HepG2 (cell line): Measurements from ENCODE around the gene MCM6. TPM values are rescaled to one million over a fixed set of nuclear protein-coding genes. Genes with fewer than 3 reads are reported as not detected.

Experiments used
- ATAC-seq: fragments of 200-7000 bp; cut with Tn5 transposase; 3 replicates; pipeline ENCODE4 v1.9.1; 2020; ENCODE audit warnings: mild to moderate bottlenecking, moderate library complexity
- BruUV-seq: library from RNA; stranded (reverse); fragments of 400-500 nt; replicated peaks from 2 replicates; lab custom pipeline; 2021; lab: Mats Ljungman, UMichigan
- CTCF ChIA-PET: fragments of 300-600 bp; formaldehyde crosslinking; extraction: SDS; loops from one replicate; lab custom pipeline; 2021; ENCODE audit warnings: low total read pairs, inconsistent platforms, low intra/inter-chr PET ratio; lab: Yijun Ruan, JAX
- POLR2A ChIA-PET: fragments of 350-600 bp; sonication (Branson Sonifier 250); formaldehyde crosslinking; loops from one replicate; lab custom pipeline; 2020; ENCODE audit warnings: antibody characterized with exemption, inconsistent platforms; lab: Yijun Ruan, JAX
- DNase-seq: peaks from one replicate; pipeline ENCODE4 v3.0.0-alpha.2; 2015; ENCODE audit warnings: low spot score
- FAIRE-seq: peaks from 3 replicates; lab custom pipeline; 2011; peaks lifted over from hg19 to GRCh38; lab: Jason Lieb, UNC
- H2AFZ ChIP-seq: one replicate; pipeline ENCODE4 v1.6.1; 2011; ENCODE audit warnings: low read length, inconsistent platforms
- H3K27ac ChIP-seq: fragments of 300-600 bp; 3 replicates; pipeline ENCODE4 v1.8.0; 2011; ENCODE audit warnings: mixed run types, mild to moderate bottlenecking, mixed read lengths, low read length, inconsistent platforms; ENCODE audit not compliant: insufficient read depth; ENCODE audit errors: extremely low read length
- H3K27me3 ChIP-seq, 2 experiments: fragments of 200-600 bp in 1 of 2; 2 replicates in 1 of 2; 3 replicates in 1 of 2; pipeline versions ENCODE4 v1.6.0 to v1.8.0; 2011; ENCODE audit warnings: low read length in 2 of 2, mild to moderate bottlenecking in 2 of 2, moderate library complexity in 2 of 2, inconsistent platforms in 1 of 2; ENCODE audit not compliant: insufficient read depth in 2 of 2, control insufficient read depth in 1 of 2
- H3K36me3 ChIP-seq, 2 experiments: fragments of 200-600 bp in 1 of 2; replicated peaks in 1 of 2; 2 replicates in 1 of 2; 3 replicates in 1 of 2; pipeline versions ENCODE4 v1.5.1 to v1.8.0; 2011; ENCODE audit warnings: low read length in 2 of 2, inconsistent platforms in 1 of 2; ENCODE audit not compliant: insufficient read depth in 2 of 2, control insufficient read depth in 1 of 2
- H3K4me1 ChIP-seq: 2 replicates; pipeline ENCODE4 v1.5.1; 2012; ENCODE audit warnings: low read length, inconsistent platforms; ENCODE audit not compliant: insufficient read depth
- H3K4me2 ChIP-seq: 2 replicates; pipeline ENCODE4 v1.6.0; 2011; ENCODE audit warnings: low read depth, low read length, inconsistent platforms
- H3K4me3 ChIP-seq, 3 experiments: fragments of 200-600 bp in 1 of 3; sonication (generic), shearing (Covaris generic) in 1 of 3; replicated peaks in 1 of 3; 2 replicates each; pipeline ENCODE4 v1.5.1; 2011 to 2016; ENCODE audit warnings: low read length in 3 of 3, inconsistent platforms in 2 of 3, low read depth in 2 of 3, mild to moderate bottlenecking in 2 of 3, control low read depth in 1 of 3, mixed read lengths in 1 of 3; ENCODE audit not compliant: insufficient read depth in 1 of 3
- H3K79me2 ChIP-seq: one replicate; pipeline ENCODE4 v1.6.1; 2011; ENCODE audit warnings: low read length, inconsistent platforms; ENCODE audit not compliant: insufficient read depth
- H3K9ac ChIP-seq: 2 replicates; pipeline ENCODE4 v1.6.0; 2011; ENCODE audit warnings: mild to moderate bottlenecking, low read depth, low read length, inconsistent platforms; ENCODE audit not compliant: insufficient read depth
- H3K9me3 ChIP-seq: 2 replicates; pipeline ENCODE4 v1.5.1; 2012; ENCODE audit warnings: mild to moderate bottlenecking, low read length
- H4K20me1 ChIP-seq: 2 replicates; pipeline ENCODE4 v1.6.0; 2011; ENCODE audit warnings: inconsistent platforms, mild to moderate bottlenecking, low read length, moderate library complexity; ENCODE audit not compliant: insufficient read depth
- ARNTL ChIP-seq: sonication (generic); formaldehyde crosslinking; IDR thresholded peaks from 2 replicates; pipeline ENCODE4 v1.4.0; 2020; ENCODE audit warnings: mild to moderate bottlenecking, missing genetic modification reagents
- CCAR2 ChIP-seq: fragments of 200-400 bp; formaldehyde crosslinking; optimal IDR thresholded peaks from 2 replicates; pipeline ENCODE3; 2018; ENCODE audit warnings: low read depth, mild to moderate bottlenecking, low read length, moderate library complexity
- KLF16 ChIP-seq, 2 experiments: sonication (generic) in 1 of 2; formaldehyde crosslinking in 1 of 2; IDR thresholded peaks; 2 replicates each; pipeline versions ENCODE4 v1.6.1 to v1.8.0; 2016 to 2023; ENCODE audit warnings: missing genetic modification reagents in 2 of 2, missing compliant biosample characterization in 1 of 2
- MAFF ChIP-seq: IDR thresholded peaks from 2 replicates; pipeline ENCODE4 v1.6.1; 2011; ENCODE audit warnings: low read depth, low read length, improper control_type of control experiment
- MAFK ChIP-seq, 2 experiments: IDR thresholded peaks in 1 of 2; conservative IDR thresholded peaks in 1 of 2; 2 replicates each; pipeline ENCODE4 v1.6.1; 2011; ENCODE audit warnings: improper control_type of control experiment in 2 of 2, low read length in 2 of 2
- ZNF282 ChIP-seq: fragments of 450-650 bp; IDR thresholded peaks from 2 replicates; pipeline ENCODE4 v1.6.1; 2018; ENCODE audit not compliant: partially characterized antibody
- ZNF547 ChIP-seq: sonication (generic); formaldehyde crosslinking; IDR thresholded peaks from 2 replicates; pipeline ENCODE4 v1.5.1; 2020; ENCODE audit warnings: mild to moderate bottlenecking, missing genetic modification reagents
- ZSCAN30 ChIP-seq: sonication (generic); formaldehyde crosslinking; IDR thresholded peaks from 2 replicates; pipeline ENCODE4 v1.5.0; 2020; ENCODE audit warnings: mild to moderate bottlenecking, missing genetic modification reagents
- WGBS: methylation state at CpG from one replicate; pipeline ENCODE4 v1.1.6; 2017; ENCODE audit warnings: low lambda C conversion rate; 5-methylcytosine and 5-hydroxymethylcytosine counted together
- in situ Hi-C: cut with HindIII; loops from 2 replicates; pipeline ENCODE4 v1.10.0; 2017; ENCODE audit warnings: low pct_unique_long_range_greater_than_20kb; ENCODE audit not compliant: extremely low pct_ligation_motif_present
- intact Hi-C: fragments of 100-400 bp; cut with micrococcal nuclease; formaldehyde crosslinking; loops from one replicate; pipeline ENCODE4 v1.10.0; 2022; ENCODE audit not compliant: unreplicated experiment
- polyA plus RNA-seq, 8 experiments: library from polyadenylated mRNA; depleted of rRNA in 3 of 8; stranded (reverse) in 7 of 8; unstranded in 1 of 8; fragments of >200 nt; fragmentation: Illumina TruSeq in 4 of 8; extraction: Trizol in 4 of 8; gene quantifications; 2 replicates each; pipeline versions ENCODE4 v1.2.1 to v1.2.3, GENCODE V29; 2011 to 2016; ENCODE audit warnings: low read depth in 4 of 8, missing spikeins in 1 of 8, mixed read lengths in 1 of 8; ENCODE audit not compliant: insufficient read depth in 1 of 8
- total RNA-seq, 5 experiments: library from RNA; depleted of rRNA; stranded (reverse); fragments of >200 nt; fragmentation: Illumina TruSeq; extraction: Trizol; gene quantifications; 2 replicates each; pipeline ENCODE4 v1.2.3, GENCODE V29; 2016; ENCODE audit warnings: low read depth in 1 of 5
- TF ChIP-seq, protein P1 (sequence below): sonication (generic); formaldehyde crosslinking; IDR thresholded peaks from 2 replicates; pipeline ENCODE4 v1.4.0; 2020; ENCODE audit warnings: missing genetic modification reagents
- TF ChIP-seq, protein P2 (sequence below), 2 experiments: IDR thresholded peaks; 2 replicates each; pipeline ENCODE4 v1.6.1; 2011 to 2012; ENCODE audit warnings: low read length in 2 of 2, borderline replicate concordance in 1 of 2, low read depth in 1 of 2, mild to moderate bottlenecking in 1 of 2, moderate library complexity in 1 of 2
- TF ChIP-seq, protein P3 (sequence below): sonication (generic); formaldehyde crosslinking; conservative IDR thresholded peaks from 2 replicates; pipeline ENCODE4 v1.8.0; 2022; ENCODE audit warnings: mild to moderate bottlenecking, moderate library complexity, missing genetic modification reagents

The MCM6 gene
- total and polyA plus RNA-seq, 2 of the 13 experiments (the other 11 are each of a cell fraction or from before 2014, with no cell fraction given), result 9.7 to 18.7 TPM

DNA sequence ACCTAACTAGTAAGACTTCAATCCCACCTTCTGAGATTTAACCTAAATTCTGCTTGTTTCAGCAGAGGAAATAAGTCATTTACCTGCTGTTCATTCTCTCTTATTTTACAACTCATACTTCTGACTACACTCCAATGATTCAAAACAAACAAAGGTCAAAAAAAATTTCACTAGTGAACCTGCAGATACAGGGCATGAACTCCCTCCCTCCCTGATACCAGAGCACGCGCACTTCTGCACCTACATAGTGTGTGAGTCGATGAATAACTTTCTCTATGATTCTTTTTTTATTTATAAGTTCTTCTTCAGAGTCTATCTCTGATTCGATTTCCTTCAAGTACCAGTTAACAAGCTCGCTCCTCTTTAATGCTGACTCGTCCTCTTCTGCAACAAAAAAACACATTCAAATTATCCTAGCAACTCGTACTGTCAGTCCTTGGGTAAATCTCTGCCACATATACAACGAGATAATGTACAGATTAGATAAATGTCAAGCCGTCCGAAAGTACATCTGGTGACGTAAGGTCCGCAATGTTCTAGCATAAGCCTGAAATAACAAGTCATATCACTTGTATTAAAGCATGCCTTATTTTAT is 31.8 kb downstream of the MCM6 start:
- no peak; the same call in 2 of the 3 replicates for ATAC-seq
- intact Hi-C loops (no loop called here), in situ Hi-C loops (no loop called here)
- Histone ChIP-seq H3K4me3 (no peak overlapping the region), H3K4me2 (no peak overlapping the region), H3K27me3 (no peaks in the 10 kb centered on the region), H3K36me3 (no peaks in the 10 kb centered on the region; a peak in 1 of 5 replicates), H3K79me2 (no peaks in the 10 kb centered on the region), H3K9ac (no peak overlapping the region), H3K9me3 (no peaks in the 10 kb centered on the region)
- 57% methylated on average over 12 of the region's 12 CpGs for WGBS
- DNase-seq, result no peak
- no TSS peak for BruUV-seq
- POLR2A ChIA-PET, result no interaction called here
- no peak for FAIRE-seq
- TF ChIP-seq ZNF282 (no peak), MAFF (peak; percentile 44; the same call in 1 of the 2 replicates), MAFK (conservative IDR thresholded peaks at IDR 0.05 in 1 of 2, IDR thresholded peaks at IDR 0.05 in 1 of 2; ENCODE audit: low read length in 2 of 2) (peak; percentile 61 to 68; a peak in 3 of 4 replicates)
- TF ChIP-seq, all 625 proteins: peak for 2
- Histone ChIP-seq H3K27ac (no peak overlapping the region), H2AFZ (no peak overlapping the region), H3K4me1 (no peaks in the 10 kb centered on the region), H4K20me1 (no peaks in the 10 kb centered on the region)
- CTCF ChIA-PET, result no interaction called here

DNA sequence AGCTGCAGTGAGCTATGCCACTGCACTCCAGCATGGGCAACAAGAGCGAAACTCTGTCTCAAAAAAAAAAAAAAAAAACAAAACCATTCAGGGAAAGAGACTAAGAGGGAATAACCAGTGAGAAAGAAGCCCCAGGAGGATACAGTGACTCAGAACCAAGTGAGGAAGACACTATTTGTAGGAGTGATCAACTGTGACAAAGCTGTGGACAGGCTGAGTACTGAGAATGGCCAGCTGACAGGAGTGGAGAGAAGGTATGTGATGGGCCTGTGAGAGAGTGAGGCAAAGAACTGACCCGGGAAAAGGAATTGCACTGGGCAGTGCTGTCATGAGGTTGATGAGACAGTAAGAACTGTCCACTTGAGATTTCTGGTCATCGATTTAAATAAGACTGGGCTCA is 32.6 kb downstream of the MCM6 start:
- DNase-seq (no peak), ATAC-seq (peak; percentile 29; the same call in 1 of the 3 replicates), FAIRE-seq (no peak)
- no peak overlapping the region for H3K4me2 ChIP-seq
- no peak overlapping the region for H3K9ac ChIP-seq
- no TSS peak for BruUV-seq
- no peaks in the 10 kb centered on the region for H3K4me1 ChIP-seq
- POLR2A ChIA-PET, result no interaction called here
- H3K36me3 ChIP-seq, result no peaks in the 10 kb centered on the region; a peak in 1 of 5 replicates
- H3K79me2 ChIP-seq, result no peaks in the 10 kb centered on the region
- no peak overlapping the region for H3K27ac ChIP-seq
- H2AFZ ChIP-seq, result no peak overlapping the region
- H3K4me3 ChIP-seq, result no peak overlapping the region
- H3K9me3 ChIP-seq, result no peaks in the 10 kb centered on the region
- no peaks in the 10 kb centered on the region for H4K20me1 ChIP-seq
- intact Hi-C loops, result no loop called here
- H3K27me3 ChIP-seq, result no peaks in the 10 kb centered on the region
- 68% methylated on average over 3 of the region's 3 CpGs for WGBS
- CTCF ChIA-PET, result no interaction called here
- in situ Hi-C loops, result no loop called here
- TF ChIP-seq KLF16 (CRISPR knock-in tag; IDR thresholded peaks at IDR 0.05) (no peak), CCAR2 (no peak), ARNTL (CRISPR knock-in tag) (no peak), ZSCAN30 (CRISPR knock-in tag) (no peak), ZNF547 (CRISPR knock-in tag) (no peak)
- TF ChIP-seq, protein P1, sequence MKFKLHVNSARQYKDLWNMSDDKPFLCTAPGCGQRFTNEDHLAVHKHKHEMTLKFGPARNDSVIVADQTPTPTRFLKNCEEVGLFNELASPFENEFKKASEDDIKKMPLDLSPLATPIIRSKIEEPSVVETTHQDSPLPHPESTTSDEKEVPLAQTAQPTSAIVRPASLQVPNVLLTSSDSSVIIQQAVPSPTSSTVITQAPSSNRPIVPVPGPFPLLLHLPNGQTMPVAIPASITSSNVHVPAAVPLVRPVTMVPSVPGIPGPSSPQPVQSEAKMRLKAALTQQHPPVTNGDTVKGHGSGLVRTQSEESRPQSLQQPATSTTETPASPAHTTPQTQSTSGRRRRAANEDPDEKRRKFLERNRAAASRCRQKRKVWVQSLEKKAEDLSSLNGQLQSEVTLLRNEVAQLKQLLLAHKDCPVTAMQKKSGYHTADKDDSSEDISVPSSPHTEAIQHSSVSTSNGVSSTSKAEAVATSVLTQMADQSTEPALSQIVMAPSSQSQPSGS (CRISPR knock-in tag), result no peak
- TF ChIP-seq, protein P2, sequence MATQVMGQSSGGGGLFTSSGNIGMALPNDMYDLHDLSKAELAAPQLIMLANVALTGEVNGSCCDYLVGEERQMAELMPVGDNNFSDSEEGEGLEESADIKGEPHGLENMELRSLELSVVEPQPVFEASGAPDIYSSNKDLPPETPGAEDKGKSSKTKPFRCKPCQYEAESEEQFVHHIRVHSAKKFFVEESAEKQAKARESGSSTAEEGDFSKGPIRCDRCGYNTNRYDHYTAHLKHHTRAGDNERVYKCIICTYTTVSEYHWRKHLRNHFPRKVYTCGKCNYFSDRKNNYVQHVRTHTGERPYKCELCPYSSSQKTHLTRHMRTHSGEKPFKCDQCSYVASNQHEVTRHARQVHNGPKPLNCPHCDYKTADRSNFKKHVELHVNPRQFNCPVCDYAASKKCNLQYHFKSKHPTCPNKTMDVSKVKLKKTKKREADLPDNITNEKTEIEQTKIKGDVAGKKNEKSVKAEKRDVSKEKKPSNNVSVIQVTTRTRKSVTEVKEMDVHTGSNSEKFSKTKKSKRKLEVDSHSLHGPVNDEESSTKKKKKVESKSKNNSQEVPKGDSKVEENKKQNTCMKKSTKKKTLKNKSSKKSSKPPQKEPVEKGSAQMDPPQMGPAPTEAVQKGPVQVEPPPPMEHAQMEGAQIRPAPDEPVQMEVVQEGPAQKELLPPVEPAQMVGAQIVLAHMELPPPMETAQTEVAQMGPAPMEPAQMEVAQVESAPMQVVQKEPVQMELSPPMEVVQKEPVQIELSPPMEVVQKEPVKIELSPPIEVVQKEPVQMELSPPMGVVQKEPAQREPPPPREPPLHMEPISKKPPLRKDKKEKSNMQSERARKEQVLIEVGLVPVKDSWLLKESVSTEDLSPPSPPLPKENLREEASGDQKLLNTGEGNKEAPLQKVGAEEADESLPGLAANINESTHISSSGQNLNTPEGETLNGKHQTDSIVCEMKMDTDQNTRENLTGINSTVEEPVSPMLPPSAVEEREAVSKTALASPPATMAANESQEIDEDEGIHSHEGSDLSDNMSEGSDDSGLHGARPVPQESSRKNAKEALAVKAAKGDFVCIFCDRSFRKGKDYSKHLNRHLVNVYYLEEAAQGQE (IDR thresholded peaks at IDR 0.05; ENCODE audit: borderline replicate concordance in 1 of 2, low read depth in 1 of 2, low read length in 2 of 2), result no peak
- TF ChIP-seq, protein P3, sequence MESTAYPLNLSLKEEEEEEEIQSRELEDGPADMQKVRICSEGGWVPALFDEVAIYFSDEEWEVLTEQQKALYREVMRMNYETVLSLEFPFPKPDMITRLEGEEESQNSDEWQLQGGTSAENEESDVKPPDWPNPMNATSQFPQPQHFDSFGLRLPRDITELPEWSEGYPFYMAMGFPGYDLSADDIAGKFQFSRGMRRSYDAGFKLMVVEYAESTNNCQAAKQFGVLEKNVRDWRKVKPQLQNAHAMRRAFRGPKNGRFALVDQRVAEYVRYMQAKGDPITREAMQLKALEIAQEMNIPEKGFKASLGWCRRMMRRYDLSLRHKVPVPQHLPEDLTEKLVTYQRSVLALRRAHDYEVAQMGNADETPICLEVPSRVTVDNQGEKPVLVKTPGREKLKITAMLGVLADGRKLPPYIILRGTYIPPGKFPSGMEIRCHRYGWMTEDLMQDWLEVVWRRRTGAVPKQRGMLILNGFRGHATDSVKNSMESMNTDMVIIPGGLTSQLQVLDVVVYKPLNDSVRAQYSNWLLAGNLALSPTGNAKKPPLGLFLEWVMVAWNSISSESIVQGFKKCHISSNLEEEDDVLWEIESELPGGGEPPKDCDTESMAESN, result no peak
